GM19452 (cell line): ENCODE measurements around the gene TBC1D22A.
"Not testable (repeated sequence)": the region's sequence is repeated elsewhere in the genome, so short reads cannot be mapped to it uniquely, and the experiment has no call there.

Experiments
- ATAC-seq: cut with Tn5 transposase; IDR thresholded peaks from one replicate; pipeline ENCODE4 v1.9.1; 2021; ENCODE audit not compliant: unreplicated experiment

Gene TBC1D22A

GRCh38 chr22:46810856-46811786, 48.7 kb downstream of the TBC1D22A start:
- ATAC-seq: no peak

GRCh38 chr22:46812034-46812605, 49.7 kb downstream of the TBC1D22A start:
- no peak for ATAC-seq

GRCh38 chr22:46812788-46813187, 50.3 kb downstream of the TBC1D22A start:
- ATAC-seq: no peak

- ATAC-seq: no peak
Observed at GRCh38 chr22:46813816-46814597, 51.6 kb downstream of the TBC1D22A start.

GRCh38 chr22:46815132-46815531, 52.7 kb downstream of the TBC1D22A start:
- ATAC-seq: no peak

GRCh38 chr22:46815559-46815895, 53.1 kb downstream of the TBC1D22A start:
- no peak for ATAC-seq

- no peak for ATAC-seq
Observed at GRCh38 chr22:46815896-46816731, 53.7 kb downstream of the TBC1D22A start.

GRCh38 chr22:46817390-46817789, 54.9 kb downstream of the TBC1D22A start:
- ATAC-seq: not testable (repeated sequence)

- ATAC-seq: no peak
Observed at GRCh38 chr22:46823248-46823647, 60.8 kb downstream of the TBC1D22A start.

- ATAC-seq: no peak
Observed at GRCh38 chr22:46823654-46824053, 61.2 kb downstream of the TBC1D22A start.

- no peak for ATAC-seq
Observed at GRCh38 chr22:46824344-46824909, 62.0 kb downstream of the TBC1D22A start.

GRCh38 chr22:46824980-46825544, 62.6 kb downstream of the TBC1D22A start:
- ATAC-seq: no peak

GRCh38 chr22:46826438-46827135, 64.1 kb downstream of the TBC1D22A start:
- no peak for ATAC-seq

- ATAC-seq: no peak
Observed at GRCh38 chr22:46827136-46827780, 64.8 kb downstream of the TBC1D22A start.

GRCh38 chr22:46827781-46828180, 65.3 kb downstream of the TBC1D22A start:
- ATAC-seq: no peak

- ATAC-seq: no peak
Observed at GRCh38 chr22:46828323-46828900, 66.0 kb downstream of the TBC1D22A start.

- no peak for ATAC-seq
Observed at GRCh38 chr22:46829117-46829891, 66.9 kb downstream of the TBC1D22A start.
